ENCODE measurements around the gene RELB.

Gene RELB

GRCh38 chr19:45040059-45040771 lies 39.0 kb downstream of the RELB start:
- Histone ChIP-seq H3K4me3 (ENCODE audit: control insufficient read depth in 1 of 7, extremely low read depth in 1 of 7, insufficient read depth in 4 of 7, low read depth in 2 of 7, low read length in 6 of 7) (peak overlapping the region; percentile 9 to 95 (median 90)), H3K27ac (ENCODE audit: insufficient read depth in 1 of 2, low read depth in 1 of 2, low read length in 2 of 2, poor library complexity in 1 of 2, severe bottlenecking in 2 of 2) (peak overlapping the region; percentile 89 to 96), H3K36me3 (ENCODE audit: control insufficient read depth in 4 of 4, insufficient read depth in 4 of 4, low read length in 3 of 4) (peaks cover 7 to 51% (median 41%) of the 10 kb centered on the region in 4 experiments), H3K27me3 (replicated peaks in 2 of 5; ENCODE audit: control insufficient read depth in 4 of 5, insufficient read depth in 5 of 5, low read length in 4 of 5) (no peaks in the 10 kb centered on the region), H3K4me1 (ENCODE audit: control extremely low read depth in 1 of 4, control insufficient read depth in 4 of 4, insufficient read depth in 4 of 4, low read length in 3 of 4) (peaks cover 5 to 26% (median 22%) of the 10 kb centered on the region in 4 experiments), H3K9me3 (ENCODE audit: control extremely low read depth in 1 of 5, control insufficient read depth in 4 of 5, insufficient read depth in 2 of 5, low read depth in 1 of 5, low read length in 4 of 5) (peaks cover 0 to 3% (median 0%) of the 10 kb centered on the region in 5 experiments)
- 59% methylated on average over 17 of the region's 19 CpGs for WGBS (ENCODE audit: insufficient coverage)
- DNase-seq = no peak
- POLR2A ChIA-PET = interaction anchor here (0.9 to 1.4 kb wide), 4 partner anchors 14 to 25 kb away, joined by 3 to 4 read pairs (median 4); no protein-coding TSS in a partner anchor
- CTCF ChIA-PET = interaction anchor here (0.7 to 7.1 kb wide), 7 partner anchors 9 to 499 kb away, joined by 3 to 59 read pairs (median 5); no protein-coding TSS in a partner anchor

GRCh38 chr19:45041125-45041524 lies 39.9 kb downstream of the RELB start:
- H3K27ac ChIP-seq (ENCODE audit: insufficient read depth in 1 of 2, low read depth in 1 of 2, low read length in 2 of 2, poor library complexity in 1 of 2, severe bottlenecking in 2 of 2) = peak overlapping the region in 1 of 2 experiments; percentile 32
- peaks cover 5 to 32% (median 25%) of the 10 kb centered on the region in 4 experiments for H3K4me1 ChIP-seq (ENCODE audit: control extremely low read depth in 1 of 4, control insufficient read depth in 4 of 4, insufficient read depth in 4 of 4, low read length in 3 of 4)
- POLR2A ChIA-PET = interaction anchor here (1.2 kb wide), 1 partner anchor 25 kb away, joined by 3 read pairs; no protein-coding TSS in a partner anchor
- CTCF ChIA-PET = interaction anchor here (0.7 to 7.1 kb wide), 4 partner anchors 9 to 498 kb away, joined by 3 to 59 read pairs (median 8); no protein-coding TSS in a partner anchor
- no peak for DNase-seq
- no peak overlapping the region for H3K4me3 ChIP-seq (ENCODE audit: control insufficient read depth in 1 of 7, extremely low read depth in 1 of 7, insufficient read depth in 4 of 7, low read depth in 2 of 7, low read length in 6 of 7)
- peaks cover 9 to 53% (median 48%) of the 10 kb centered on the region in 4 experiments for H3K36me3 ChIP-seq (ENCODE audit: control insufficient read depth in 4 of 4, insufficient read depth in 4 of 4, low read length in 3 of 4)
- WGBS (ENCODE audit: insufficient coverage) = 94% methylated on average over 6 of the region's 6 CpGs
- no peaks in the 10 kb centered on the region for H3K27me3 ChIP-seq (replicated peaks in 2 of 5; ENCODE audit: control insufficient read depth in 4 of 5, insufficient read depth in 5 of 5, low read length in 4 of 5)
- H3K9me3 ChIP-seq (ENCODE audit: control extremely low read depth in 1 of 5, control insufficient read depth in 4 of 5, insufficient read depth in 2 of 5, low read depth in 1 of 5, low read length in 4 of 5) = no peaks in the 10 kb centered on the region

- DNase-seq = no peak
- Histone ChIP-seq H3K27ac (ENCODE audit: insufficient read depth in 1 of 2, low read depth in 1 of 2, low read length in 2 of 2, poor library complexity in 1 of 2, severe bottlenecking in 2 of 2) (peak overlapping the region; percentile 15 to 19), H3K27me3 (replicated peaks in 2 of 5; ENCODE audit: control insufficient read depth in 4 of 5, insufficient read depth in 5 of 5, low read length in 4 of 5) (no peaks in the 10 kb centered on the region), H3K4me3 (ENCODE audit: control insufficient read depth in 1 of 7, extremely low read depth in 1 of 7, insufficient read depth in 4 of 7, low read depth in 2 of 7, low read length in 6 of 7) (no peak overlapping the region), H3K36me3 (ENCODE audit: control insufficient read depth in 4 of 4, insufficient read depth in 4 of 4, low read length in 3 of 4) (peaks cover 9 to 61% (median 46%) of the 10 kb centered on the region in 4 experiments), H3K9me3 (ENCODE audit: control extremely low read depth in 1 of 5, control insufficient read depth in 4 of 5, insufficient read depth in 2 of 5, low read depth in 1 of 5, low read length in 4 of 5) (no peaks in the 10 kb centered on the region), H3K4me1 (ENCODE audit: control extremely low read depth in 1 of 4, control insufficient read depth in 4 of 4, insufficient read depth in 4 of 4, low read length in 3 of 4) (peaks cover 2 to 34% (median 19%) of the 10 kb centered on the region in 4 experiments)
- WGBS (ENCODE audit: insufficient coverage) = 96% methylated on average over 10 of the region's 14 CpGs
- ChIA-PET POLR2A (interaction anchor here (0.6 to 0.8 kb wide), 2 partner anchors 46 to 229 kb away, joined by 3 to 4 read pairs; no protein-coding TSS in a partner anchor), CTCF (interaction anchor here (0.7 to 2.5 kb wide), 5 partner anchors 14 to 80 kb away, joined by 3 to 9 read pairs (median 3); no protein-coding TSS in a partner anchor)
Measured at GRCh38 chr19:45045671-45046353, 44.5 kb downstream of the RELB start.

GRCh38 chr19:45046355-45046754 lies 45.1 kb downstream of the RELB start:
- WGBS (ENCODE audit: insufficient coverage) = 100% methylated on average over 6 of the region's 7 CpGs
- H3K36me3 ChIP-seq (ENCODE audit: control insufficient read depth in 4 of 4, insufficient read depth in 4 of 4, low read length in 3 of 4) = peaks cover 9 to 58% (median 45%) of the 10 kb centered on the region in 4 experiments
- H3K4me3 ChIP-seq (ENCODE audit: control insufficient read depth in 1 of 7, extremely low read depth in 1 of 7, insufficient read depth in 4 of 7, low read depth in 2 of 7, low read length in 6 of 7) = no peak overlapping the region
- H3K9me3 ChIP-seq (ENCODE audit: control extremely low read depth in 1 of 5, control insufficient read depth in 4 of 5, insufficient read depth in 2 of 5, low read depth in 1 of 5, low read length in 4 of 5) = no peaks in the 10 kb centered on the region
- no peaks in the 10 kb centered on the region for H3K27me3 ChIP-seq (replicated peaks in 2 of 5; ENCODE audit: control insufficient read depth in 4 of 5, insufficient read depth in 5 of 5, low read length in 4 of 5)
- POLR2A ChIA-PET = interaction anchor here (0.6 to 0.8 kb wide), 2 partner anchors 46 to 228 kb away, joined by 3 to 4 read pairs; no protein-coding TSS in a partner anchor
- no peak overlapping the region for H3K27ac ChIP-seq (ENCODE audit: insufficient read depth in 1 of 2, low read depth in 1 of 2, low read length in 2 of 2, poor library complexity in 1 of 2, severe bottlenecking in 2 of 2)
- peaks cover 2 to 28% (median 19%) of the 10 kb centered on the region in 4 experiments for H3K4me1 ChIP-seq (ENCODE audit: control extremely low read depth in 1 of 4, control insufficient read depth in 4 of 4, insufficient read depth in 4 of 4, low read length in 3 of 4)
- CTCF ChIA-PET = interaction anchor here (1.0 to 2.5 kb wide), 4 partner anchors 17 to 79 kb away, joined by 3 to 9 read pairs (median 3); no protein-coding TSS in a partner anchor
- DNase-seq = no peak

- peaks cover 9 to 55% (median 42%) of the 10 kb centered on the region in 4 experiments for H3K36me3 ChIP-seq (ENCODE audit: control insufficient read depth in 4 of 4, insufficient read depth in 4 of 4, low read length in 3 of 4)
- H3K27ac ChIP-seq (ENCODE audit: insufficient read depth in 1 of 2, low read depth in 1 of 2, low read length in 2 of 2, poor library complexity in 1 of 2, severe bottlenecking in 2 of 2) = peak overlapping the region in 1 of 2 experiments; percentile 34
- POLR2A ChIA-PET = interaction anchor here (0.7 to 0.9 kb wide), 2 partner anchors 23 to 28 kb away, joined by 3 to 6 read pairs; no protein-coding TSS in a partner anchor
- H3K4me1 ChIP-seq (ENCODE audit: control extremely low read depth in 1 of 4, control insufficient read depth in 4 of 4, insufficient read depth in 4 of 4, low read length in 3 of 4) = peaks cover 2 to 25% (median 19%) of the 10 kb centered on the region in 4 experiments
- 29% methylated on average over 4 of the region's 7 CpGs for WGBS (ENCODE audit: insufficient coverage)
- H3K27me3 ChIP-seq (replicated peaks in 2 of 5; ENCODE audit: control insufficient read depth in 4 of 5, insufficient read depth in 5 of 5, low read length in 4 of 5) = no peaks in the 10 kb centered on the region
- no peaks in the 10 kb centered on the region for H3K9me3 ChIP-seq (ENCODE audit: control extremely low read depth in 1 of 5, control insufficient read depth in 4 of 5, insufficient read depth in 2 of 5, low read depth in 1 of 5, low read length in 4 of 5)
- peak; percentile 74 to 92 (median 91) for DNase-seq
- peak overlapping the region in 5 of 7 experiments; percentile 8 to 61 (median 24) for H3K4me3 ChIP-seq (ENCODE audit: control insufficient read depth in 1 of 7, extremely low read depth in 1 of 7, insufficient read depth in 4 of 7, low read depth in 2 of 7, low read length in 6 of 7)
- CTCF ChIA-PET = interaction anchor here (0.7 to 2.5 kb wide), 4 partner anchors 10 to 176 kb away, joined by 3 to 10 read pairs (median 6); no protein-coding TSS in a partner anchor
Measured at GRCh38 chr19:45047188-45047797, 46.0 kb downstream of the RELB start.

- Histone ChIP-seq H3K27ac (ENCODE audit: insufficient read depth in 1 of 2, low read depth in 1 of 2, low read length in 2 of 2, poor library complexity in 1 of 2, severe bottlenecking in 2 of 2) (no peak overlapping the region), H3K36me3 (ENCODE audit: control insufficient read depth in 4 of 4, insufficient read depth in 4 of 4, low read length in 3 of 4) (peaks cover 7 to 62% (median 41%) of the 10 kb centered on the region in 4 experiments), H3K27me3 (replicated peaks in 2 of 5; ENCODE audit: control insufficient read depth in 4 of 5, insufficient read depth in 5 of 5, low read length in 4 of 5) (no peaks in the 10 kb centered on the region), H3K4me3 (ENCODE audit: control insufficient read depth in 1 of 7, extremely low read depth in 1 of 7, insufficient read depth in 4 of 7, low read depth in 2 of 7, low read length in 6 of 7) (no peak overlapping the region), H3K4me1 (ENCODE audit: control extremely low read depth in 1 of 4, control insufficient read depth in 4 of 4, insufficient read depth in 4 of 4, low read length in 3 of 4) (peaks cover 2 to 25% (median 19%) of the 10 kb centered on the region in 4 experiments), H3K9me3 (ENCODE audit: control extremely low read depth in 1 of 5, control insufficient read depth in 4 of 5, insufficient read depth in 2 of 5, low read depth in 1 of 5, low read length in 4 of 5) (no peaks in the 10 kb centered on the region)
- DNase-seq = no peak
- ChIA-PET CTCF (interaction anchor here (1.1 to 2.4 kb wide), 3 partner anchors 10 to 77 kb away, joined by 4 to 14 read pairs (median 7); partner anchors contain the start of gene CLASRP), POLR2A (no interaction called here)
- 99% methylated on average over 7 of the region's 8 CpGs for WGBS (ENCODE audit: insufficient coverage)
Measured at GRCh38 chr19:45049073-45049736, 47.9 kb downstream of the RELB start.

Data from common myeloid progenitor, CD34-positive (primary cell).